Neural crest cell (in vitro differentiated cells): ENCODE results near the gene TPSAB1. TPM values are rescaled to one million over a fixed set of nuclear protein-coding genes. Genes with fewer than 3 reads are reported as not detected.

Experiments used
- DNase-seq: peaks from one replicate; pipeline ENCODE4 v3.0.0; 2021; ENCODE audit warnings: low read depth, mixed read lengths, low spot score
- H3K27ac Mint-ChIP-seq: one replicate; pipeline ENCODE4 v1.8.0; 2021; ENCODE audit warnings: mild to moderate bottlenecking, mixed read lengths; ENCODE audit not compliant: unreplicated experiment
- H3K27me3 Mint-ChIP-seq: 2 replicates; pipeline ENCODE4 v1.8.0; 2021; ENCODE audit warnings: low read depth, mild to moderate bottlenecking, mixed read lengths
- H3K36me3 Mint-ChIP-seq: 2 replicates; pipeline ENCODE4 v1.8.0; 2021; ENCODE audit warnings: low read depth, mild to moderate bottlenecking, mixed read lengths
- H3K4me1 Mint-ChIP-seq: 2 replicates; pipeline ENCODE4 v1.8.0; 2021; ENCODE audit warnings: mixed read lengths
- H3K4me3 Mint-ChIP-seq: one replicate; pipeline ENCODE4 v1.8.0; 2021; ENCODE audit warnings: mild to moderate bottlenecking, mixed read lengths
- H3K9me3 Mint-ChIP-seq: 2 replicates; pipeline ENCODE4 v1.8.0; 2021; ENCODE audit warnings: mixed read lengths
- CTCF ChIP-seq: fragments of 200-600 bp; sonication (generic); conservative IDR thresholded peaks from 2 replicates; pipeline ENCODE4 v1.5.0; 2021; ENCODE audit warnings: antibody characterized with exemption, mild to moderate bottlenecking
- total RNA-seq: library from RNA; stranded (reverse); gene quantifications from 2 replicates; pipeline ENCODE4 v1.2.1, GENCODE V29; 2021

TPSAB1 gene
- total RNA-seq, 1 donor from 2014 or later, result not detected

GRCh38 chr16:1272453-1273198 is 32.1 kb downstream of the TPSAB1 start:
- Mint-ChIP-seq H3K27me3 (peaks cover 11% of the 10 kb centered on the region), H3K27ac (no peak overlapping the region), H3K36me3 (no peaks in the 10 kb centered on the region), H3K9me3 (no peaks in the 10 kb centered on the region), H3K4me3 (no peak overlapping the region), H3K4me1 (peaks cover 1% of the 10 kb centered on the region)
- no peak for TF ChIP-seq CTCF
- no peak for DNase-seq

GRCh38 chr16:1273816-1274215 is 33.3 kb downstream of the TPSAB1 start:
- H3K4me3 Mint-ChIP-seq, result no peak overlapping the region
- no peaks in the 10 kb centered on the region for H3K9me3 Mint-ChIP-seq
- H3K27me3 Mint-ChIP-seq, result peaks cover 11% of the 10 kb centered on the region
- H3K4me1 Mint-ChIP-seq, result peaks cover 3% of the 10 kb centered on the region
- no peak for DNase-seq
- TF ChIP-seq CTCF, result no peak
- no peaks in the 10 kb centered on the region for H3K36me3 Mint-ChIP-seq
- H3K27ac Mint-ChIP-seq, result no peak overlapping the region

- H3K36me3 Mint-ChIP-seq, result no peaks in the 10 kb centered on the region
- H3K4me3 Mint-ChIP-seq, result no peak overlapping the region
- no peaks in the 10 kb centered on the region for H3K9me3 Mint-ChIP-seq
- H3K4me1 Mint-ChIP-seq, result peaks cover 3% of the 10 kb centered on the region
- no peak for DNase-seq
- H3K27me3 Mint-ChIP-seq, result peaks cover 8% of the 10 kb centered on the region
- no peak overlapping the region for H3K27ac Mint-ChIP-seq
- TF ChIP-seq CTCF, result no peak
These were observed 34.3 kb downstream of the TPSAB1 start for GRCh38 chr16:1274767-1275166.

GRCh38 chr16:1275791-1276579 is 35.5 kb downstream of the TPSAB1 start:
- TF ChIP-seq CTCF, result no peak
- Mint-ChIP-seq H3K36me3 (no peaks in the 10 kb centered on the region), H3K27ac (no peak overlapping the region), H3K4me1 (peaks cover 3% of the 10 kb centered on the region), H3K9me3 (no peaks in the 10 kb centered on the region), H3K4me3 (no peak overlapping the region), H3K27me3 (peaks cover 8% of the 10 kb centered on the region)
- DNase-seq, result no peak

- TF ChIP-seq CTCF, result no peak
- no peak for DNase-seq
- Mint-ChIP-seq H3K27ac (no peak overlapping the region), H3K27me3 (peaks cover 8% of the 10 kb centered on the region), H3K9me3 (no peaks in the 10 kb centered on the region), H3K4me1 (peaks cover 3% of the 10 kb centered on the region), H3K36me3 (no peaks in the 10 kb centered on the region), H3K4me3 (no peak overlapping the region)
These were observed 36.0 kb downstream of the TPSAB1 start for GRCh38 chr16:1276580-1276878.
